A673 (cell line): Measurements from ENCODE around the gene ZNF213.

Experiments used
- EZH2 ChIP-seq: fragments of 200-600 bp; sonication (generic); IDR thresholded peaks from 2 replicates; pipeline ENCODE4 v1.6.1; 2017; ENCODE audit warnings: borderline replicate concordance, low read depth, mild to moderate bottlenecking, mixed read lengths, antibody characterized with exemption, low read length; ENCODE audit not compliant: poor library complexity, severe bottlenecking
- TF ChIP-seq, protein P1 (sequence below): fragments of 300-800, 200-600 bp; sonication (generic); conservative IDR thresholded peaks from 2 replicates; pipeline ENCODE4 v1.5.1; 2017; ENCODE audit warnings: low read depth, mild to moderate bottlenecking, antibody characterized with exemption, low read length, moderate library complexity, mixed read lengths

DNA sequence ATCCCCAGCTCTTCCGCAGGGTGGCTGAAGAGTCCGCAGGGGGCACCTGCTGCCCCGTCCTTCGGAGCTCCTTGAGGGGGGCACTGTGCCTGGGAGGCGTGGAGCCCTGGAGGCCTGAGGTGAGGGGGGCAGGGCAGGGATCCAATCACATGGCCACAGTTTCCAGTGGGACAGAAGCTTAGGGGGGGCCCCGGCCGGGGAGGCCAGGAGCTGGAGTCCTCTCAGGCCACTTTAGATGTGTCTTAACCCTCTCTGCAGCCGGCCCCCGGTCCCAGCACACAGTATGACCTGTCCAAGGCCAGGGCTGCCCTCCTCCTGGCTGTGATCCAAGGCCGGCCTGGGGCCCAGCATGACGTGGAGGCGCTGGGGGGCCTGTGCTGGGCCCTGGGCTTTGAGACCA is 10.8 kb downstream of the ZNF213 start:
- TF ChIP-seq, protein P1, sequence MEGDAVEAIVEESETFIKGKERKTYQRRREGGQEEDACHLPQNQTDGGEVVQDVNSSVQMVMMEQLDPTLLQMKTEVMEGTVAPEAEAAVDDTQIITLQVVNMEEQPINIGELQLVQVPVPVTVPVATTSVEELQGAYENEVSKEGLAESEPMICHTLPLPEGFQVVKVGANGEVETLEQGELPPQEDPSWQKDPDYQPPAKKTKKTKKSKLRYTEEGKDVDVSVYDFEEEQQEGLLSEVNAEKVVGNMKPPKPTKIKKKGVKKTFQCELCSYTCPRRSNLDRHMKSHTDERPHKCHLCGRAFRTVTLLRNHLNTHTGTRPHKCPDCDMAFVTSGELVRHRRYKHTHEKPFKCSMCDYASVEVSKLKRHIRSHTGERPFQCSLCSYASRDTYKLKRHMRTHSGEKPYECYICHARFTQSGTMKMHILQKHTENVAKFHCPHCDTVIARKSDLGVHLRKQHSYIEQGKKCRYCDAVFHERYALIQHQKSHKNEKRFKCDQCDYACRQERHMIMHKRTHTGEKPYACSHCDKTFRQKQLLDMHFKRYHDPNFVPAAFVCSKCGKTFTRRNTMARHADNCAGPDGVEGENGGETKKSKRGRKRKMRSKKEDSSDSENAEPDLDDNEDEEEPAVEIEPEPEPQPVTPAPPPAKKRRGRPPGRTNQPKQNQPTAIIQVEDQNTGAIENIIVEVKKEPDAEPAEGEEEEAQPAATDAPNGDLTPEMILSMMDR, result no peak
- TF ChIP-seq EZH2, result no peak
